ENCODE data around the gene CYB561A3. TPM values are rescaled to one million over a fixed set of nuclear protein-coding genes. Genes with fewer than 3 reads are reported as not detected.

Gene CYB561A3
- total RNA-seq, 2 donors from 2014 or later: 17.3 to 22.8 TPM

- Histone ChIP-seq H3K9me3 (ENCODE audit: control insufficient read depth, low read length) (no peaks in the 10 kb centered on the region), H3K9ac (ENCODE audit: extremely low read depth, low read length, poor library complexity, severe bottlenecking) (no peak overlapping the region), H3K27me3 (ENCODE audit: control insufficient read depth, insufficient read depth, low read length, poor library complexity, severe bottlenecking) (no peaks in the 10 kb centered on the region), H3K4me1 (ENCODE audit: control insufficient read depth, insufficient read depth, low read length) (no peaks in the 10 kb centered on the region), H3K27ac (ENCODE audit: low read depth, low read length) (no peak overlapping the region), H3K36me3 (ENCODE audit: control insufficient read depth, insufficient read depth, low read length) (no peaks in the 10 kb centered on the region), H3K4me3 (ENCODE audit: low read length) (no peak overlapping the region)
- Mint-ChIP-seq H3K4me1 (no peaks in the 10 kb centered on the region), H3K27ac (no peak overlapping the region), H3K4me3 (no peak overlapping the region), H3K27me3 (ENCODE audit: insufficient read depth) (no peaks in the 10 kb centered on the region), H3K36me3 (ENCODE audit: low read depth) (peaks cover 18% of the 10 kb centered on the region), H3K9me3 (no peaks in the 10 kb centered on the region)
- TF ChIP-seq, protein P1, sequence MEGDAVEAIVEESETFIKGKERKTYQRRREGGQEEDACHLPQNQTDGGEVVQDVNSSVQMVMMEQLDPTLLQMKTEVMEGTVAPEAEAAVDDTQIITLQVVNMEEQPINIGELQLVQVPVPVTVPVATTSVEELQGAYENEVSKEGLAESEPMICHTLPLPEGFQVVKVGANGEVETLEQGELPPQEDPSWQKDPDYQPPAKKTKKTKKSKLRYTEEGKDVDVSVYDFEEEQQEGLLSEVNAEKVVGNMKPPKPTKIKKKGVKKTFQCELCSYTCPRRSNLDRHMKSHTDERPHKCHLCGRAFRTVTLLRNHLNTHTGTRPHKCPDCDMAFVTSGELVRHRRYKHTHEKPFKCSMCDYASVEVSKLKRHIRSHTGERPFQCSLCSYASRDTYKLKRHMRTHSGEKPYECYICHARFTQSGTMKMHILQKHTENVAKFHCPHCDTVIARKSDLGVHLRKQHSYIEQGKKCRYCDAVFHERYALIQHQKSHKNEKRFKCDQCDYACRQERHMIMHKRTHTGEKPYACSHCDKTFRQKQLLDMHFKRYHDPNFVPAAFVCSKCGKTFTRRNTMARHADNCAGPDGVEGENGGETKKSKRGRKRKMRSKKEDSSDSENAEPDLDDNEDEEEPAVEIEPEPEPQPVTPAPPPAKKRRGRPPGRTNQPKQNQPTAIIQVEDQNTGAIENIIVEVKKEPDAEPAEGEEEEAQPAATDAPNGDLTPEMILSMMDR (conservative IDR thresholded peaks at IDR 0.05): no peak
- no peak for DNase-seq
- 91 to 94% methylated on average over 14 to 15 of the region's 15 CpGs for WGBS, 2 experiments (ENCODE audit: insufficient coverage in 1 of 2, insufficient read length in 1 of 2)
Observed at GRCh38 chr11:61353131-61354067, 8.3 kb downstream of the CYB561A3 start.

DNA sequence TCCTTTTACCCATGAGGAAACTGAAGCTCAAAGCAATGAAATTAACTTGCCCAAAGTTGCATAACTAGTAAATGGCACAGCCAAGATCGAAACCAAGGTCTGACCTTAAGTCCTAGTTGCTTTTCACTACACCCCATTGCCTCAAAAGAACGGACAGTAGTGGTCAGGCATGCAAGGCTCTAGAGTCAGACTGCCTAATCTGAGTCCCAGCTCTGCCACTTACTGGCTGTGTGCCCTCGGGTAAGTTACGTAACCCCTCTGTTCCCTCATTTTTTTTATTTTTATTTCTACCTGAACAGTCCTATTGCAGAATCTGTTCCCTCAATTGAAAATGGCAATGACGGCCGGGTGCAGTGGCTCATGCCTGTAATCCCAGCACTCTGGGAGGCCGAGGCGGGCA lies 9.6 kb downstream of the CYB561A3 start:
- Histone ChIP-seq H3K36me3 (ENCODE audit: control insufficient read depth, insufficient read depth, low read length) (no peaks in the 10 kb centered on the region), H3K4me3 (ENCODE audit: low read length) (no peak overlapping the region), H3K27ac (ENCODE audit: low read depth, low read length) (no peak overlapping the region), H3K27me3 (ENCODE audit: control insufficient read depth, insufficient read depth, low read length, poor library complexity, severe bottlenecking) (no peaks in the 10 kb centered on the region), H3K4me1 (ENCODE audit: control insufficient read depth, insufficient read depth, low read length) (no peaks in the 10 kb centered on the region), H3K9me3 (ENCODE audit: control insufficient read depth, low read length) (no peaks in the 10 kb centered on the region), H3K9ac (ENCODE audit: extremely low read depth, low read length, poor library complexity, severe bottlenecking) (no peak overlapping the region)
- Mint-ChIP-seq H3K4me3 (no peak overlapping the region), H3K9me3 (no peaks in the 10 kb centered on the region), H3K27ac (no peak overlapping the region), H3K36me3 (ENCODE audit: low read depth) (peaks cover 18% of the 10 kb centered on the region), H3K4me1 (no peaks in the 10 kb centered on the region), H3K27me3 (ENCODE audit: insufficient read depth) (no peaks in the 10 kb centered on the region)
- 78 to 82% methylated on average over 8 of the region's 8 CpGs for WGBS, 2 experiments (ENCODE audit: insufficient coverage in 1 of 2, insufficient read length in 1 of 2)
- TF ChIP-seq, protein P1 (conservative IDR thresholded peaks at IDR 0.05): no peak
- DNase-seq: no peak

DNA sequence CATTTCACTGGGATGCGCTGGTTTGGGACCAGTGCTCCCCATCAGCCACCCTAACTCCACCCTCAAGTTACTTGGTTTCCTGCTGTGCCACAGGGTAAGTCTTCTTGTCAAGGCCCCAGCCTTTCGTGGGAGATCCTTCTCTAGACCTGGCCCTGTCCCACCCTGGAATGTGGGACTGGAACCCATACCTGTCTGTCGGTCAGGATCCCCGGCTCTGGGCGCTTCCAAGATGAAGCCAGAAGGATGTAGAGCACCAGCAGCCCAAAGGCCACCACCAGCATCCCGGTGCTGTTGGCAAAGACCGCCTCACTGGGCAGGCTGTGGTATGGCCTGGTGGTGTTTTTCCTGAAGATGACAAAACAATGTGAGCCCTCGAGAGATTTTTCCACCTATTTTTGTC lies 10.9 kb downstream of the CYB561A3 start:
- 74 to 96% methylated on average over 2 to 8 of the region's 8 CpGs for WGBS, 2 experiments (ENCODE audit: insufficient coverage in 1 of 2, insufficient read length in 1 of 2)
- peaks cover 27% of the 10 kb centered on the region for H3K36me3 Mint-ChIP-seq (ENCODE audit: low read depth)

More for the DNA sequence above, 10.9 kb downstream of the CYB561A3 start:
- Mint-ChIP-seq H3K27ac (no peak overlapping the region), H3K4me3 (no peak overlapping the region), H3K9me3 (no peaks in the 10 kb centered on the region), H3K4me1 (no peaks in the 10 kb centered on the region), H3K27me3 (ENCODE audit: insufficient read depth) (no peaks in the 10 kb centered on the region)
- Histone ChIP-seq H3K9ac (ENCODE audit: extremely low read depth, low read length, poor library complexity, severe bottlenecking) (no peak overlapping the region), H3K4me1 (ENCODE audit: control insufficient read depth, insufficient read depth, low read length) (no peaks in the 10 kb centered on the region), H3K4me3 (ENCODE audit: low read length) (no peak overlapping the region), H3K27me3 (ENCODE audit: control insufficient read depth, insufficient read depth, low read length, poor library complexity, severe bottlenecking) (no peaks in the 10 kb centered on the region), H3K36me3 (ENCODE audit: control insufficient read depth, insufficient read depth, low read length) (no peaks in the 10 kb centered on the region), H3K27ac (ENCODE audit: low read depth, low read length) (no peak overlapping the region), H3K9me3 (ENCODE audit: control insufficient read depth, low read length) (no peaks in the 10 kb centered on the region)
- no peak for DNase-seq
- TF ChIP-seq, protein P1 (conservative IDR thresholded peaks at IDR 0.05): no peak
